ENCODE results near the gene ZNF296.

DNA sequence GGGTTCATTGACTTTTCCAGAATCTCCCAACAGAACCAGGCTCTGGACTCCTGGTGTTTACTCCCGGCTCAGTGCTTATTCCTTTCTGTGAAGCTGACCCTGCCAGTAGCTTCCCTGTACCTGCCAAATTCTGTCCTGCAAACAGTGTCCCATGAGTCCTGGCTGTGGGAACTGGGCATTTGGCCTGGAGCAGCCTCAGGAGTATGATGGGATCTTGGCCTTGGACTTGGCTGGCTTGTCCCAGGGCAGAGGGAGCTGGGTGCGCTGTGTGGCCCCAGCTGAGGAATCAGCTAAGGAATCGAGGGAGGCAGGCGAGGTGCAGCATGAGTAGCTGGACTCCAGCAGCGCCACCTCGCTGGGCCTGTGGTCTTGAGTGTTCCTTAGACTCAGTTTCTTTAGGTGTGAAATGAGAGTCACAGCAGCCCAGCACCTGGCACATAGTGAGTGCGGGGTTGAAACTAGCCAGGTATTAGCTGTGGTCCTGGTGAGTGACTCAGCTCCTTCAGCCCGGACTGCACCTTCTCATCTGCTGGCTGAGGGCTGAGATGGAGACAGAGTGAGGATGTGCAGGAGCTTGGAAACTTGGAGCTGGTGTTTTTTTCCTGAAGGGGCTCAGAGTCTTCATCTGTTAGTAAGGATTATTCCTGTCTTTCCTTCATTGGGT, 27.1 kb downstream of the ZNF296 start:
- no peak for TF ChIP-seq CTCF (conservative IDR thresholded peaks at IDR 0.05; ENCODE audit: low read depth in 2 of 2)
- TF ChIP-seq STAT1 (IDR thresholded peaks at IDR 0.05; ENCODE audit: unreplicated experiment): no peak
- TF ChIP-seq CREB1 (CRISPR knock-in tag; IDR thresholded peaks at IDR 0.05; ENCODE audit: low read depth): no peak
- no peak for TF ChIP-seq EZH2 (IDR thresholded peaks at IDR 0.05; ENCODE audit: low read depth, unreplicated experiment)

All from GM23338 (cell line).